Sigmoid colon (tissue), 7 donors: ENCODE data around the gene JAG2. TPM values are rescaled to one million over a fixed set of nuclear protein-coding genes. Genes with fewer than 3 reads are reported as not detected.

Experiments used
- DNase-seq: peaks from one replicate; pipeline ENCODE4 v3.0.0-alpha.2; 2019
- H3K27ac ChIP-seq, 4 donors: fragments of 200-600 bp; sonication (generic); one replicate each; pipeline ENCODE4 v1.5.1; 2016 to 2019; ENCODE audit warnings: mild to moderate bottlenecking in 1 of 4
- H3K27me3 ChIP-seq, 3 donors: fragments of 200-600 bp; sonication (generic); one replicate each; pipeline ENCODE4 v1.5.1; 2019; ENCODE audit warnings: mild to moderate bottlenecking in 1 of 3
- H3K36me3 ChIP-seq, 4 donors: fragments of 200-600 bp; sonication (generic); one replicate each; pipeline ENCODE4 v1.5.1; 2016 to 2019
- H3K4me1 ChIP-seq, 4 donors: fragments of 200-600 bp; sonication (generic); one replicate each; pipeline ENCODE4 v1.5.1; 2017 to 2019
- H3K4me3 ChIP-seq, 4 donors: fragments of 200-600 bp; sonication (generic); one replicate each; pipeline ENCODE4 v1.5.1; 2017 to 2019; ENCODE audit warnings: mild to moderate bottlenecking in 2 of 4, moderate library complexity in 1 of 4
- H3K9me3 ChIP-seq, 4 donors: fragments of 200-600 bp in 3 of 4; sonication (generic) in 3 of 4; one replicate each; pipeline versions ENCODE4 v1.5.1 to v1.6.1; 2013 to 2019
- CTCF ChIP-seq, 4 experiments: fragments of 450-650 bp in 3 of 4; fragments of 200-600 bp in 1 of 4; IDR thresholded peaks; one replicate each; pipeline ENCODE4 v1.5.1; 2016 to 2019; ENCODE audit warnings: antibody characterized with exemption in 4 of 4, mild to moderate bottlenecking in 3 of 4, moderate library complexity in 2 of 4
- EP300 ChIP-seq, 4 donors: sonication (generic); formaldehyde crosslinking; IDR thresholded peaks; one replicate each; pipeline ENCODE4 v1.6.1; 2017; ENCODE audit warnings: antibody characterized with exemption in 4 of 4
- POLR2A ChIP-seq, 2 donors: fragments of 450-650 bp; IDR thresholded peaks; one replicate each; pipeline ENCODE4 v1.6.1; 2016; ENCODE audit warnings: antibody characterized with exemption in 2 of 2, mild to moderate bottlenecking in 2 of 2, moderate library complexity in 2 of 2
- POLR2AphosphoS5 ChIP-seq, 4 donors: sonication (generic); formaldehyde crosslinking; IDR thresholded peaks; one replicate each; pipeline ENCODE4 v1.6.1; 2017; ENCODE audit warnings: antibody characterized with exemption in 4 of 4
- WGBS, 2 donors: extraction: QIAGEN DNeasy Blood & Tissue Kit; methylation state at CpG; one replicate each; pipeline ENCODE4 v1.1.7; 2013; 5-methylcytosine and 5-hydroxymethylcytosine counted together
- intact Hi-C: fragments of 100-400 bp; cut with DNase I; formaldehyde crosslinking; loops from one replicate; pipeline ENCODE4 v1.15.1; 2023
- polyA plus RNA-seq, 3 donors: library from polyadenylated mRNA; stranded (reverse); fragments of 200-250 nt; gene quantifications; one replicate each; pipeline ENCODE4 v1.2.3, GENCODE V29; 2013
- total RNA-seq, 4 donors: library from RNA; depleted of rRNA; stranded (reverse); fragments of >200 nt; gene quantifications; one replicate each; pipeline ENCODE4 v1.1.0, GENCODE V29; 2016
- donor health status: healthy with polysubstance abuse.
- donor health status: Bipolar disorder and iron deficiency.
- donor health status: healthy.

The JAG2 gene
- total and polyA plus RNA-seq, 7 donors, result 0.60 to 12.3 (median 3.2) TPM

- Histone ChIP-seq H3K27ac (peak overlapping the region in 1 of 4 donors; percentile 27), H3K9me3 (no peaks in the 10 kb centered on the region), H3K4me3 (no peak overlapping the region), H3K4me1 (no peaks in the 10 kb centered on the region), H3K27me3 (no peaks in the 10 kb centered on the region), H3K36me3 (no peaks in the 10 kb centered on the region)
- TF ChIP-seq CTCF (IDR thresholded peaks at IDR 0.05), result no peak
- no peak for TF ChIP-seq EP300 (IDR thresholded peaks at IDR 0.05)
- no peak for TF ChIP-seq POLR2AphosphoS5 (IDR thresholded peaks at IDR 0.05)
- no peak for TF ChIP-seq POLR2A (IDR thresholded peaks at IDR 0.05)
- no peak for DNase-seq
- 89 to 92% methylated on average over 26 of the region's 26 CpGs for WGBS, 2 donors
- intact Hi-C loops, result no loop called here
Measured at GRCh38 chr14:105153739-105154475, 14.7 kb downstream of the JAG2 start.

DNA sequence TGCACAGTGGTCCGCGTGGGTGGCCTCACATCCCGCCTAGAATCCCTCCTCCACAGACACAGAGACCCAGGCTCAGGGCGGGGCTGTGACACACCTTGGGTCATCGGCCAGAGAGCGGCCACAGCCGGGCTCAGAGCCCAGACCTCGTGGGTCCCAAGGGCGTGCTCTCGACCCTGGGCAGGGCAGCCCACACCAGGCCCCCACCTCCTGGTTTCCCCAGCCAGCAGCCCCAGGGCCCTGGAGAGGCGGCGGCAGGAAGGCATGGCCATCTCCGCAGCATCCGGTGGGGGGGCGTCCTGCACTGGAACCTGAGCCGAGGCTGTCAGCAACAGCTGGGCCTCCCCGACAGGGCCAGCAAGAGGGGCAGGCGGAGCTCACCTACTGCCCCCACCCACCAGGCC, 15.2 kb downstream of the JAG2 start:
- TF ChIP-seq POLR2A (IDR thresholded peaks at IDR 0.05) (no peak), CTCF (IDR thresholded peaks at IDR 0.05) (no peak), POLR2AphosphoS5 (IDR thresholded peaks at IDR 0.05) (no peak), EP300 (IDR thresholded peaks at IDR 0.05) (no peak)
- no peaks in the 10 kb centered on the region for H3K27me3 ChIP-seq
- peak overlapping the region in 1 of 4 donors; percentile 49 for H3K27ac ChIP-seq
- no peaks in the 10 kb centered on the region for H3K4me1 ChIP-seq
- no peaks in the 10 kb centered on the region for H3K36me3 ChIP-seq
- no peak overlapping the region for H3K4me3 ChIP-seq
- H3K9me3 ChIP-seq, result no peaks in the 10 kb centered on the region
- DNase-seq, result no peak
- intact Hi-C loops, result no loop called here
- WGBS, 2 donors, result 66 to 67% methylated on average over 18 of the region's 18 CpGs

DNA sequence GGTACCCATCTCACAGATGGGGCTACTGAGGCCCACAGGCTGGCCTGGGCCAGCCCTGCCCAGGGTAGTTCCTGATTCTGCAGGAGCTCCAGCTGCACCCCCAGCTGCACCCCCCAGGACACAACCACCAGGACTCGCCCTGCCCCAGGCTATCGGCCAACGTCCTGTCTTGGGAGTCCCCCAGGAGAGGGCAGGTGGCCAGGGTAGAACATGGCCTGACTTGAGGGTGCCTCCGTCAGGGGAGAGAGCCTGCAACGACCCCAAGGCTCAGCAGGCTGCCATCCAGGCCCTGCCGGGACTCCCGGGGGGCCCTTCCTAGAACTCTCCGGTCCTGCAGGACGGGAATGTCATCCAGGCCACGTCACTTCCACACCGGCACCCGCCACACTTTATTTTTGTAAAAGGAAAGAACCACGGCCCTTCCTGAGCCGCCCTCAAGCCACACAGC, 15.8 kb downstream of the JAG2 start:
- DNase-seq, result no peak
- H3K27ac ChIP-seq, result peak overlapping the region in 1 of 4 donors; percentile 49

GRCh38 chr14:105151838-105152793, 16.5 kb downstream of the JAG2 start:
- no peaks in the 10 kb centered on the region for H3K36me3 ChIP-seq
- no peak for DNase-seq
- H3K4me1 ChIP-seq, result no peaks in the 10 kb centered on the region
- intact Hi-C loops, result no loop called here
- TF ChIP-seq POLR2A (IDR thresholded peaks at IDR 0.05) (no peak), CTCF (IDR thresholded peaks at IDR 0.05) (no peak), EP300 (IDR thresholded peaks at IDR 0.05) (no peak), POLR2AphosphoS5 (IDR thresholded peaks at IDR 0.05) (no peak)
- peak overlapping the region in 1 of 4 donors; percentile 49 for H3K27ac ChIP-seq
- H3K27me3 ChIP-seq, result no peaks in the 10 kb centered on the region
- 90 to 92% methylated on average over 44 of the region's 44 CpGs for WGBS, 2 donors
- no peak overlapping the region for H3K4me3 ChIP-seq
- H3K9me3 ChIP-seq, result no peaks in the 10 kb centered on the region

More for the DNA sequence above, 15.8 kb downstream of the JAG2 start:
- TF ChIP-seq POLR2A (IDR thresholded peaks at IDR 0.05) (no peak), CTCF (IDR thresholded peaks at IDR 0.05) (no peak), POLR2AphosphoS5 (IDR thresholded peaks at IDR 0.05) (no peak)
- 73 to 83% methylated on average over 14 of the region's 14 CpGs for WGBS, 2 donors
- Histone ChIP-seq H3K4me3 (no peak overlapping the region), H3K9me3 (no peaks in the 10 kb centered on the region), H3K36me3 (no peaks in the 10 kb centered on the region), H3K4me1 (no peaks in the 10 kb centered on the region), H3K27me3 (no peaks in the 10 kb centered on the region)
- intact Hi-C loops, result no loop called here
